Mesenchymal stem cell (in vitro differentiated cells and primary cell): ENCODE measurements around the gene PSMD11.

Source experiments
- DNase-seq: peaks from one replicate; pipeline ENCODE4 v3.0.0-alpha.2; 2013
- H2AFZ ChIP-seq: one replicate; pipeline ENCODE4 v1.6.1; 2013; ENCODE audit warnings: low read depth, mild to moderate bottlenecking, control low read depth, inconsistent platforms, low read length, moderate library complexity
- H2AK5ac ChIP-seq: 2 replicates; pipeline ENCODE4 v1.6.1; 2013; ENCODE audit warnings: low read length, moderate library complexity, mild to moderate bottlenecking, inconsistent platforms; ENCODE audit not compliant: severe bottlenecking
- H2BK120ac ChIP-seq: one replicate; pipeline ENCODE4 v1.6.1; 2013; ENCODE audit warnings: low read depth, mild to moderate bottlenecking, inconsistent platforms, low read length, moderate library complexity
- H2BK12ac ChIP-seq, 2 experiments: one replicate each; pipeline ENCODE4 v1.6.1; 2013; ENCODE audit warnings: inconsistent platforms in 2 of 2, low read length in 2 of 2, mild to moderate bottlenecking in 2 of 2, moderate library complexity in 2 of 2, control low read depth in 1 of 2
- H2BK15ac ChIP-seq: one replicate; pipeline ENCODE4 v1.6.1; 2013; ENCODE audit warnings: mild to moderate bottlenecking, low read depth, inconsistent platforms; ENCODE audit not compliant: poor library complexity, severe bottlenecking
- H2BK5ac ChIP-seq: 2 replicates; pipeline ENCODE4 v1.6.1; 2013; ENCODE audit warnings: low read depth, mild to moderate bottlenecking, low read length, control low read depth, inconsistent platforms; ENCODE audit not compliant: poor library complexity, severe bottlenecking
- H3K14ac ChIP-seq, 2 experiments: one replicate each; pipeline ENCODE4 v1.6.1; 2013; ENCODE audit warnings: inconsistent platforms in 2 of 2, low read length in 2 of 2, control low read depth in 1 of 2, mild to moderate bottlenecking in 1 of 2, moderate library complexity in 1 of 2
- H3K18ac ChIP-seq, 2 experiments: one replicate each; pipeline ENCODE4 v1.6.1; 2013; ENCODE audit warnings: inconsistent platforms in 2 of 2, low read length in 2 of 2, control low read depth in 1 of 2, low read depth in 1 of 2, mild to moderate bottlenecking in 1 of 2
- H3K23ac ChIP-seq, 2 experiments: one replicate each; pipeline ENCODE4 v1.6.1; 2013; ENCODE audit warnings: inconsistent platforms in 2 of 2, low read length in 2 of 2, mild to moderate bottlenecking in 2 of 2, moderate library complexity in 2 of 2, control low read depth in 1 of 2
- H3K27ac ChIP-seq: 2 replicates; pipeline ENCODE4 v1.5.1; 2013; ENCODE audit warnings: mild to moderate bottlenecking, moderate library complexity, low read length, control low read depth, inconsistent platforms; ENCODE audit not compliant: poor library complexity, severe bottlenecking
- H3K27me3 ChIP-seq, 2 experiments: 2 replicates each; pipeline versions ENCODE4 v1.6.1 to v1.7.0; 2013; ENCODE audit warnings: low read length in 2 of 2, mild to moderate bottlenecking in 2 of 2, moderate library complexity in 2 of 2, control low read depth in 1 of 2, inconsistent platforms in 1 of 2; ENCODE audit not compliant: control insufficient read depth in 1 of 2, insufficient read depth in 1 of 2
- H3K36me3 ChIP-seq, 2 experiments: 2 replicates each; pipeline versions ENCODE4 v1.6.1 to v1.7.0; 2013; ENCODE audit warnings: low read length in 2 of 2, control low read depth in 1 of 2, inconsistent platforms in 1 of 2, low read depth in 1 of 2, mild to moderate bottlenecking in 1 of 2; ENCODE audit not compliant: insufficient read depth in 2 of 2, control insufficient read depth in 1 of 2
- H3K4ac ChIP-seq, 2 experiments: one replicate each; pipeline ENCODE4 v1.6.1; 2013; ENCODE audit warnings: inconsistent platforms in 2 of 2, low read length in 2 of 2, mild to moderate bottlenecking in 2 of 2, moderate library complexity in 2 of 2, control low read depth in 1 of 2, low read depth in 1 of 2
- H3K4me1 ChIP-seq: 2 replicates; pipeline ENCODE4 v1.6.1; 2013; ENCODE audit warnings: low read depth, low read length, control low read depth; ENCODE audit not compliant: control insufficient read depth, insufficient read depth
- H3K4me2 ChIP-seq: 2 replicates; pipeline ENCODE4 v1.6.1; 2013; ENCODE audit warnings: low read length, mild to moderate bottlenecking, inconsistent platforms; ENCODE audit not compliant: poor library complexity, severe bottlenecking
- H3K4me3 ChIP-seq, 2 experiments: 2 replicates each; pipeline versions ENCODE4 v1.5.1 to v1.7.0; 2013; ENCODE audit warnings: low read length in 2 of 2, mild to moderate bottlenecking in 2 of 2, control low read depth in 1 of 2, low read depth in 1 of 2; ENCODE audit not compliant: insufficient read depth in 1 of 2
- H3K79me1 ChIP-seq: replicated peaks from 2 replicates; pipeline ENCODE4 v1.6.1; 2013; ENCODE audit warnings: mild to moderate bottlenecking, control low read depth, low read length, inconsistent platforms; ENCODE audit not compliant: poor library complexity, severe bottlenecking
- H3K9ac ChIP-seq: 2 replicates; pipeline ENCODE4 v1.7.0; 2013; ENCODE audit warnings: mild to moderate bottlenecking, low read length, moderate library complexity
- H3K9me3 ChIP-seq: 2 replicates; pipeline ENCODE4 v1.7.0; 2013; ENCODE audit warnings: mild to moderate bottlenecking, low read length; ENCODE audit not compliant: control insufficient read depth
- H4K8ac ChIP-seq: one replicate; pipeline ENCODE4 v1.6.1; 2013; ENCODE audit warnings: inconsistent platforms, mild to moderate bottlenecking, low read length, moderate library complexity
- H4K91ac ChIP-seq: one replicate; pipeline ENCODE4 v1.6.1; 2013; ENCODE audit warnings: mild to moderate bottlenecking, low read length, inconsistent platforms
- WGBS: methylation state at CpG from one replicate; pipeline ENCODE4 v1.1.7; 2013; ENCODE audit warnings: mixed read lengths; 5-methylcytosine and 5-hydroxymethylcytosine counted together

The PSMD11 gene

DNA sequence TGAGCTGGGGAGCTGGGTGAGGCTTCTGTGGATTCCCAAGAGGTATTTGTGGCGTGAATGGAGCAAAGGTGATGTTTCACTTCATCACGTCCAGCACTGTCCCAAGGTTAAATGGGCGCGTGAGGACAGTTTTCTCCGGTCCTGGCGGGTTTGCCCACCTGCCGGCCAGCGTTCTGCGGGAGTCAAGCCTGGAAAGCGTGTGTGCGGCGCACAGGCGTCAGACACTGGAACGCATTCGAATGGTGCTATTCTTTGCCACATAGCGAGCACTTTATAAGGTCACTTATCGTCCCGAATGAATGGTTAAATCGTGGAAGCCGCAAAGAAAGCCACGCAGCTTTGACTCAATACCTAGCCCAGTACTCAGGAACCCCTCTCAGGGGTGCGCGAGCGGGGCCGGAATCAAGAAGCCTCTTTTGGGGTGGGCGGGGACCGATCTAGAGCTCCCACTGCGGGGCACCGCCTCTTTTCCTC, 446 bp upstream of the PSMD11 start:
- WGBS: 71% methylated on average over 29 of the region's 29 CpGs
- Histone ChIP-seq H3K9ac (peak overlapping the region; percentile 98), H2BK120ac (no peak overlapping the region), H3K9me3 (no peaks in the 10 kb centered on the region), H2AK5ac (no peak overlapping the region), H2BK15ac (no peak overlapping the region), H3K18ac (no peak overlapping the region), H3K27ac (no peak overlapping the region), H3K36me3 (peaks cover 0 to 22% of the 10 kb centered on the region in 2 experiments), H3K4me1 (peaks cover 5% of the 10 kb centered on the region), H4K8ac (no peak overlapping the region), H3K23ac (no peak overlapping the region), H3K27me3 (no peaks in the 10 kb centered on the region), H3K79me1 (peaks cover 3% of the 10 kb centered on the region), H4K91ac (no peak overlapping the region), H3K4me2 (peak overlapping the region; percentile 44), H2BK5ac (no peak overlapping the region), H3K4me3 (peak overlapping the region in 1 of 2 experiments; percentile 95), H3K4ac (no peak overlapping the region), H3K14ac (no peak overlapping the region), H2BK12ac (no peak overlapping the region), H2AFZ (no peak overlapping the region)
- no peak for DNase-seq

GRCh38 chr17:32445074-32445415, 735 bp downstream of the PSMD11 start:
- Histone ChIP-seq H4K91ac (no peak overlapping the region), H2AFZ (no peak overlapping the region), H3K23ac (peak overlapping the region in 1 of 2 experiments; percentile 15), H3K27me3 (no peaks in the 10 kb centered on the region), H2BK120ac (peak overlapping the region; percentile 99), H3K4me3 (peak overlapping the region; percentile 95 to 97), H2BK12ac (peak overlapping the region in 1 of 2 experiments; percentile 1), H3K14ac (no peak overlapping the region), H3K79me1 (peaks cover 5% of the 10 kb centered on the region), H3K4me2 (peak overlapping the region; percentile 64), H4K8ac (no peak overlapping the region), H3K4me1 (peaks cover 5% of the 10 kb centered on the region), H3K18ac (peak overlapping the region; percentile 95 to 96), H3K9me3 (no peaks in the 10 kb centered on the region), H2AK5ac (no peak overlapping the region), H2BK5ac (peak overlapping the region; percentile 87), H2BK15ac (no peak overlapping the region), H3K36me3 (peaks cover 5 to 33% of the 10 kb centered on the region in 2 experiments), H3K9ac (peak overlapping the region; percentile 98), H3K27ac (peak overlapping the region; percentile 80), H3K4ac (peak overlapping the region; percentile 64 to 95)
- under 1% methylated on average over 10 of the region's 14 CpGs for WGBS
- DNase-seq: peak; percentile 85

GRCh38 chr17:32445497-32445896, 1.2 kb downstream of the PSMD11 start:
- Histone ChIP-seq H3K9ac (peak overlapping the region; percentile 98), H2AFZ (no peak overlapping the region), H3K14ac (no peak overlapping the region), H4K91ac (no peak overlapping the region), H2BK12ac (no peak overlapping the region), H3K27ac (no peak overlapping the region), H3K36me3 (peaks cover 8 to 35% of the 10 kb centered on the region in 2 experiments), H3K4ac (no peak overlapping the region), H3K23ac (no peak overlapping the region), H3K4me1 (peaks cover 5% of the 10 kb centered on the region), H3K9me3 (no peaks in the 10 kb centered on the region), H4K8ac (no peak overlapping the region), H3K79me1 (peaks cover 5% of the 10 kb centered on the region), H2AK5ac (no peak overlapping the region), H2BK5ac (no peak overlapping the region), H2BK120ac (peak overlapping the region; percentile 30), H2BK15ac (no peak overlapping the region), H3K4me3 (peak overlapping the region; percentile 95 to 97), H3K18ac (no peak overlapping the region), H3K27me3 (no peaks in the 10 kb centered on the region), H3K4me2 (peak overlapping the region; percentile 64)
- 30% methylated on average over 6 of the region's 6 CpGs for WGBS
- DNase-seq: no peak

DNA sequence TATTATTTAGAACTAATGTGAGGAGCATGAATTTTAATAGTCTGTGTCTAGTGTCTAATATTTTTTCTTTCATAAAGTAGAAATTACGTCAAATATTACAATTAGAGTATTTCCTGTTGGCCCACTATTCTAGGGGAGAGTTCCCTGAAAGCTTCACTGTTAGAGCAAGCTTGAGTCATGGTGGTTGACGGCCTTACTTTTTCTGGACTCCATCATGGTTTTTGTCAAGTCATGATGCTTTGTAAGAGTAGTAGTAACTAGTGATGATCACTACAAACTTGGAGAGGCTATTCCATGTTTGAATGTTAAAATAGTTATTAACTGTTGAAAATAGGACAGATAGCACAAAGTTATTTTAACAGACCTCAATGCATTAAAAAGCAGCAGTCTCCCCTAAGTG, 1.7 kb downstream of the PSMD11 start:
- Histone ChIP-seq H3K79me1 (peaks cover 7% of the 10 kb centered on the region), H2BK5ac (no peak overlapping the region), H2BK120ac (no peak overlapping the region), H3K4me3 (peak overlapping the region in 1 of 2 experiments; percentile 95), H3K4me1 (peaks cover 5% of the 10 kb centered on the region), H3K4me2 (peak overlapping the region; percentile 33), H2AK5ac (no peak overlapping the region), H4K8ac (no peak overlapping the region), H2BK12ac (no peak overlapping the region), H3K4ac (no peak overlapping the region), H3K18ac (no peak overlapping the region), H3K9me3 (no peaks in the 10 kb centered on the region), H3K14ac (no peak overlapping the region), H3K9ac (peak overlapping the region; percentile 98), H3K36me3 (peaks cover 12 to 40% of the 10 kb centered on the region in 2 experiments), H3K27me3 (no peaks in the 10 kb centered on the region), H3K23ac (no peak overlapping the region), H3K27ac (no peak overlapping the region), H4K91ac (no peak overlapping the region), H2AFZ (no peak overlapping the region), H2BK15ac (no peak overlapping the region)
- WGBS: 76% methylated on average over 2 of the region's 2 CpGs
- peak; percentile 58 for DNase-seq
